GM10248 (cell line): Measurements from ENCODE around the gene CLDN11.

Experiments
- CTCF ChIA-PET: fragments of 300-600 bp; sonication (Branson Sonifier 250); formaldehyde crosslinking; extraction: SDS; loops from one replicate; lab custom pipeline; 2021; ENCODE audit warnings: antibody characterized with exemption; lab: Yijun Ruan, JAX
- POLR2A ChIA-PET: fragments of 350-650 bp; sonication (Branson Sonifier 250); formaldehyde crosslinking; extraction: SDS; loops from one replicate; lab custom pipeline; 2020; ENCODE audit warnings: antibody characterized with exemption; lab: Yijun Ruan, JAX
- DNase-seq: peaks from one replicate; pipeline ENCODE4 v3.0.0; 2012; ENCODE audit errors: extremely low spot score
- TF ChIP-seq, protein P1 (sequence below): IDR thresholded peaks from 2 replicates; pipeline ENCODE4 v1.5.1; 2012; ENCODE audit warnings: mild to moderate bottlenecking, low read depth; ENCODE audit errors: extremely low read depth, missing control alignments, control extremely low read depth

The CLDN11 gene

DNA sequence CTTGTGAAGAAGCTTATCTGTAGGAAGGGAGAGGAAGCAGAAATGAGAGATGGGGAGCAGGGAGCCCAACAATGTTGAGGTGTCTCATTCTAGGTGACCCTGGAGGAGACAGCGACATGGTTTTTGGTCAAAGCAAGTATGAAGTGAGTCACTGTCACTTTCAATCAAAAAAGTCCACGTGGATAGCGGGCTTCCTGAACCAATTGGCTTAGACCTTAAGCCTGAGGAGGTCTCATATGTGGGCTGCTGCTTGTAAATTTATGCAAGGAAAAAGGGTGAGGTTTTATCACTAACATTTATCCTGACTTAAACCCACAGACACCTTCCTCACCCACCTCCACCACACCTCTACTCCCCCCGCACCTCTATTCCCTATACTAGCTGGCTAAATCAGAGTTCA lies 22.7 kb downstream of the CLDN11 start:
- TF ChIP-seq, protein P1, sequence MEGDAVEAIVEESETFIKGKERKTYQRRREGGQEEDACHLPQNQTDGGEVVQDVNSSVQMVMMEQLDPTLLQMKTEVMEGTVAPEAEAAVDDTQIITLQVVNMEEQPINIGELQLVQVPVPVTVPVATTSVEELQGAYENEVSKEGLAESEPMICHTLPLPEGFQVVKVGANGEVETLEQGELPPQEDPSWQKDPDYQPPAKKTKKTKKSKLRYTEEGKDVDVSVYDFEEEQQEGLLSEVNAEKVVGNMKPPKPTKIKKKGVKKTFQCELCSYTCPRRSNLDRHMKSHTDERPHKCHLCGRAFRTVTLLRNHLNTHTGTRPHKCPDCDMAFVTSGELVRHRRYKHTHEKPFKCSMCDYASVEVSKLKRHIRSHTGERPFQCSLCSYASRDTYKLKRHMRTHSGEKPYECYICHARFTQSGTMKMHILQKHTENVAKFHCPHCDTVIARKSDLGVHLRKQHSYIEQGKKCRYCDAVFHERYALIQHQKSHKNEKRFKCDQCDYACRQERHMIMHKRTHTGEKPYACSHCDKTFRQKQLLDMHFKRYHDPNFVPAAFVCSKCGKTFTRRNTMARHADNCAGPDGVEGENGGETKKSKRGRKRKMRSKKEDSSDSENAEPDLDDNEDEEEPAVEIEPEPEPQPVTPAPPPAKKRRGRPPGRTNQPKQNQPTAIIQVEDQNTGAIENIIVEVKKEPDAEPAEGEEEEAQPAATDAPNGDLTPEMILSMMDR, result no peak
- no peak for DNase-seq
- CTCF ChIA-PET, result interaction anchor here (1.5 kb wide), 1 partner anchor 27 kb away, joined by 6 read pairs; no protein-coding TSS in a partner anchor
- POLR2A ChIA-PET, result no interaction called here

DNA sequence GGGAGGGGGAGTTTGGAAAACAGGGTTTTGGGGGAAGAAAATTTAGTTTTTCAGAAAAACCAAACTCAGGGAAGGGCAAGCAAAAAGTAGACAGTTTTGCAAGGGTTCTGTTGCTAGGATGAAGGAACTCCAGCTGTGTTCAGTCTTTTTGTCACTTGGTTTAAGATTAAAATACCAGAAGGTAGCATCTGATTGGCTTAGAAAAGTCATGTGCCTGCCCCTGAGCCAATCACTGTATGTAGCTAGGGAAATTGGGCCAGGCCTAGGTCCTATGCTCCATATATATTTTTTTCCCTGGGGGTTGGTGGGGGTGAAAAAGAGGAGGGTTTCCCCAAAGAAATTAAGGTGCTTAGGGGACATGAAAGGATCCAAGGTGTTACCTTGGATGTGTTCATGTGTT lies 24.3 kb downstream of the CLDN11 start:
- TF ChIP-seq, protein P1, result no peak
- DNase-seq, result no peak
- POLR2A ChIA-PET, result no interaction called here
- CTCF ChIA-PET, result interaction anchor here (0.8 to 2.1 kb wide), 3 partner anchors 10 to 58 kb away, joined by 3 to 8 read pairs (median 4); no protein-coding TSS in a partner anchor

DNA sequence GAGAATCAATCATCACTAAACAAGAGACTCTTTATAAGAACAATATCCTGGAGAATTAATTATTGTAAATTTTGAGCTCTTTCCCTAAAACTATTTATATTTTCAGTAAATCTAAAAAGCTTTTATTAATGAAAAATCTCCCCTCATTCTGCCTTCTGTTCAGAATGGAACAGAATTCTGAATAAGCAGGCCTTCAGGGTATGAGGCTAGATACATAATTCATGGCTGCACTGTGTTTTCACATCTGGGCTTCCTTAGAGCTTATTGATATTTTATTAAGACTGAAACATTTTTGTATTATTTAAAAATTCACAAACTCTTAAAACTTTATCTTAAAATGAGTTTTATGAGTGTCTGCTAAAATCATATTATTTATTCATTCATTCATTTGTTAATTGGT lies 24.8 kb downstream of the CLDN11 start:
- POLR2A ChIA-PET, result no interaction called here
- DNase-seq, result no peak
- TF ChIP-seq, protein P1, result no peak
- CTCF ChIA-PET, result interaction anchor here (0.8 to 2.1 kb wide), 2 partner anchors 11 to 30 kb away, joined by 4 to 8 read pairs; no protein-coding TSS in a partner anchor

DNA sequence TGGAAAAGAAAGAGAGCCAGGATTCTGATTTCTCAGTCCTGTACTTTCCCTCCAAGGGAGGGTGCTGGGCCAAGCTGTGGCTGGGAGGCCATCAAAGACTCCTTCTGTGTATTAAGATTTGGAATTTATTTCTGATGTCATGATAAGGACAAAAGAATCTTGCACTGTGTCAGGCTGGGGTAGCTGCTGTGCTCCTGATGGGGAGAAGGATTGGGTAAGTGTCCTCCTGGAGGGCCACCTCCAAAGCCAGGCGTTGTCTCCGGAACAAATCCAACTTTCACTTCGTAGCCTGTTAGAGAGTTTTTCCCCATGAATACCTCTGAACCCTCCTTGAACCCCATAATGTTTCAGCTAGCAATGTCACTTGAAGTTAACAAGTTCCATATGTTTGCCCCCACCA lies 29.9 kb downstream of the CLDN11 start:
- no peak for DNase-seq
- ChIA-PET POLR2A (no interaction called here), CTCF (interaction anchor here (1.8 kb wide), 1 partner anchor 11 kb away, joined by 5 read pairs; no protein-coding TSS in a partner anchor)
- TF ChIP-seq, protein P1, result no peak

DNA sequence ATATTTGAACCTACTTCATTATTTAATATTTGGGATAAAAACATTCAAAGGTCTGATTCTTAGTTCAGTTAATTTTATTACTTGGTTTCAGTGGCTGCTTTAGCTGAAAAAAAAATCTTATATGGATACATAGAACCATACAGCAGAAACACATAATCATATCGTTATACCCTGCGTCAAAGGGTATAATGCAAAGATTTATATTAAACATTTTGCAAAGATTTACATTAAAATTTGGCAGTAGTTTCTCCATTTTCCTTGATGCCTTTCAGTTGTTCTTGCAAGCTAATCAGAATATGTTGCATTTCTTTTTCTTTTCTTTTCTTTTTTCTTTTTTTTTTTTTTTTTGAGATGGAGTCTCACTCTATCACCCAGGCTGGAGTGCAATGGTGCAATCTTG lies 31.4 kb downstream of the CLDN11 start:
- TF ChIP-seq, protein P1, result no peak
- ChIA-PET CTCF (interaction anchor here (1.8 to 2.0 kb wide), 2 partner anchors 9 to 12 kb away, joined by 5 read pairs; no protein-coding TSS in a partner anchor), POLR2A (no interaction called here)
- no peak for DNase-seq

DNA sequence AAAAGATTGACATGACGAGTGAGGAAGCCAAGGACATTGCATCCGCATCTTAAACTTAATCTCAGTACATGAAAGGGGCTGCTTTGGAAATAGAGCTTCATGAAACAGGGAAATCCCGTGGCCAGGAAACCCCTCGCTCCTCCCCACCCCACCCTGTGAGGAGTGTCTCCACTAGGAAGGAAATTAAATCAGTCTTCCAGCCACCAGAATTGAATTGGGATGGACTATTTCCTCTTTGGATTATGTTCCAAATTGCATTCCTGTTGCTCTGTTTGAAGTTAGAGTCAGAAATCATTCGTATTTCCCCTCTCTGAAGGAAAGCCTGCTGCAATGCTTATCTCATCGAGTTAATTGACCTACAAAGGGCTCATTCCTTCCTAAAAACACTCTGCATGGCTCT lies 35.8 kb downstream of the CLDN11 start:
- POLR2A ChIA-PET, result no interaction called here
- TF ChIP-seq, protein P1, result no peak

More for the DNA sequence above, 35.8 kb downstream of the CLDN11 start:
- CTCF ChIA-PET, result interaction anchor here (1.3 kb wide), 1 partner anchor 10 kb away, joined by 3 read pairs; no protein-coding TSS in a partner anchor
- DNase-seq, result no peak
